HG02678 (cell line): ENCODE results near the gene ZMAT1.
"Not testable (repeated sequence)": the region's sequence is repeated elsewhere in the genome, so short reads cannot be mapped to it uniquely, and the experiment has no call there.

Source experiments
- ATAC-seq: cut with Tn5 transposase; IDR thresholded peaks from one replicate; pipeline ENCODE4 v1.9.1; 2021; ENCODE audit warnings: mild to moderate bottlenecking, moderate library complexity; ENCODE audit not compliant: unreplicated experiment

ZMAT1 gene

GRCh38 chrX:101931488-101932248, at the start of gene ZMAT1:
Gene ZMAT1 (minus strand): TSS chrX:101932027. CDS start chrX:101932008, 19 bp downstream.
- ATAC-seq, result peak; percentile 92

GRCh38 chrX:101977106-101977505, 45.3 kb upstream of the ZMAT1 start:
- no peak for ATAC-seq

- no peak for ATAC-seq
Observed at GRCh38 chrX:101973066-101973465, 41.2 kb upstream of the ZMAT1 start.

- ATAC-seq, result not testable (repeated sequence)
Observed at GRCh38 chrX:101964923-101965539, 33.2 kb upstream of the ZMAT1 start.

GRCh38 chrX:101958139-101958538, 26.3 kb upstream of the ZMAT1 start:
- ATAC-seq, result no peak

- ATAC-seq, result no peak
Observed at GRCh38 chrX:101957174-101957573, 25.3 kb upstream of the ZMAT1 start.

GRCh38 chrX:101956556-101956955, 24.7 kb upstream of the ZMAT1 start:
- no peak for ATAC-seq

GRCh38 chrX:101950581-101950980, 18.8 kb upstream of the ZMAT1 start:
- ATAC-seq, result no peak

GRCh38 chrX:101932249-101932570, 383 bp upstream of the ZMAT1 start:
- ATAC-seq, result no peak

- ATAC-seq, result no peak
Observed at GRCh38 chrX:101931136-101931487, 715 bp downstream of the ZMAT1 start.

GRCh38 chrX:101925733-101926132, 6.1 kb downstream of the ZMAT1 start:
- ATAC-seq, result no peak

- no peak for ATAC-seq
Observed at GRCh38 chrX:101918751-101919150, 13.1 kb downstream of the ZMAT1 start.

GRCh38 chrX:101906136-101906796, 25.6 kb downstream of the ZMAT1 start:
- no peak for ATAC-seq

GRCh38 chrX:101904996-101905395, 26.8 kb downstream of the ZMAT1 start:
- ATAC-seq, result no peak
